DND-41 (cell line): ENCODE measurements around the gene COL25A1.

Source experiments
- EZH2 ChIP-seq: IDR thresholded peaks from 3 replicates; pipeline ENCODE4 v1.6.1; 2012; ENCODE audit warnings: borderline replicate concordance, low read depth, mild to moderate bottlenecking, moderate library complexity, low read length, inconsistent platforms; ENCODE audit not compliant: severe bottlenecking
- TF ChIP-seq, protein P1 (sequence below): IDR thresholded peaks from 2 replicates; pipeline ENCODE4 v1.5.1; 2012; ENCODE audit warnings: borderline replicate concordance, low read length, moderate library complexity, mild to moderate bottlenecking; ENCODE audit not compliant: poor library complexity, severe bottlenecking; ENCODE audit errors: extremely low read depth

DNA sequence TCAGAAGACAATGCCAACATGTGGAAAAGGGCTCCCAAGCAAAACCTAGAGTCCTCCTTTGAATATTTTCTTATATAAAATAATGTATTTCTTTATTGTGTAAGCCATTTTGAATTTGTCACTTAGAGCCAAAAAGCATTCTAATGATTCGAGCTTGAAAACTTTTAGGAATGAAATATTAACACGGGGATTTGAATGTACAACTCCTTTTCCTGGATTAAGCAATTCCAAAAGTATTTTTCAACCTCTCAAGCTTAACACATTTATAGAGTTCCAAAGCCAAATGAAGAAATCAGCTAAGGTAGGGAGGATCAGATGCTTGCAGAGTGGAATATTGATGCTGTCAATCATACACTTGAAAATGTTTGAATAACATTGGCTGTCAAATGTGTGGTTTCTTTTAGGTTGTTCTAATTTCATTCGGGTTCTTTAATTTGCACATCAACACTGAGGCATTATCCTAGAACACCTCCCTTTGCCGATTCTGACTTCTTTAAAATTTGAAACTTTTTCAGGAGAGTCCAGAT lies 472.4 kb downstream of the COL25A1 start:
- TF ChIP-seq, protein P1, sequence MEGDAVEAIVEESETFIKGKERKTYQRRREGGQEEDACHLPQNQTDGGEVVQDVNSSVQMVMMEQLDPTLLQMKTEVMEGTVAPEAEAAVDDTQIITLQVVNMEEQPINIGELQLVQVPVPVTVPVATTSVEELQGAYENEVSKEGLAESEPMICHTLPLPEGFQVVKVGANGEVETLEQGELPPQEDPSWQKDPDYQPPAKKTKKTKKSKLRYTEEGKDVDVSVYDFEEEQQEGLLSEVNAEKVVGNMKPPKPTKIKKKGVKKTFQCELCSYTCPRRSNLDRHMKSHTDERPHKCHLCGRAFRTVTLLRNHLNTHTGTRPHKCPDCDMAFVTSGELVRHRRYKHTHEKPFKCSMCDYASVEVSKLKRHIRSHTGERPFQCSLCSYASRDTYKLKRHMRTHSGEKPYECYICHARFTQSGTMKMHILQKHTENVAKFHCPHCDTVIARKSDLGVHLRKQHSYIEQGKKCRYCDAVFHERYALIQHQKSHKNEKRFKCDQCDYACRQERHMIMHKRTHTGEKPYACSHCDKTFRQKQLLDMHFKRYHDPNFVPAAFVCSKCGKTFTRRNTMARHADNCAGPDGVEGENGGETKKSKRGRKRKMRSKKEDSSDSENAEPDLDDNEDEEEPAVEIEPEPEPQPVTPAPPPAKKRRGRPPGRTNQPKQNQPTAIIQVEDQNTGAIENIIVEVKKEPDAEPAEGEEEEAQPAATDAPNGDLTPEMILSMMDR, result no peak
- TF ChIP-seq EZH2, result no peak
